ENCODE data around the gene PRDM16.

GRCh38 chr1:3175486-3175885, 106.5 kb downstream of the PRDM16 start:
- TF ChIP-seq CTCF (CRISPR knock-in tag; IDR thresholded peaks at IDR 0.05) (no peak), ARNTL (CRISPR knock-in tag; IDR thresholded peaks at IDR 0.05) (no peak), REST (IDR thresholded peaks at IDR 0.05; ENCODE audit: borderline replicate concordance in 1 of 2, low read depth in 1 of 2, low read length in 2 of 2) (no peak), TRIM22 (IDR thresholded peaks at IDR 0.05) (no peak), HINFP (CRISPR knock-in tag; IDR thresholded peaks at IDR 0.05; ENCODE audit: low read depth) (no peak), PRPF4 (IDR thresholded peaks at IDR 0.05; ENCODE audit: low read depth, low read length, poor library complexity, severe bottlenecking) (no peak)
